ENCODE results near the gene KLHL22. TPM values are rescaled to one million over a fixed set of nuclear protein-coding genes. Genes with fewer than 3 reads are reported as not detected.
A peak's percentile ranks its signal among the peaks of the same experiment; 100 is the strongest.

KLHL22 gene
- total and polyA plus RNA-seq, 2 of the 13 experiments (the other 11 are each of a cell fraction or from before 2014, with no cell fraction given), result 10.9 to 14.8 TPM

GRCh38 chr22:20507253-20508066, 11.9 kb upstream of the KLHL22 start, which contains the start of gene MED15 (continued):
- TF ChIP-seq ZNF343 (CRISPR knock-in tag; IDR thresholded peaks at IDR 0.05) (peak; percentile 91; the same call in 1 of the 2 replicates), ZNF235 (CRISPR knock-in tag; IDR thresholded peaks at IDR 0.05; ENCODE audit: borderline replicate concordance) (peak; percentile 79; the same call in 1 of the 2 replicates), ZMYM2 (CRISPR knock-in tag; IDR thresholded peaks at IDR 0.05) (peak; percentile 48; the same call in 1 of the 2 replicates), DMAP1 (CRISPR knock-in tag; IDR thresholded peaks at IDR 0.05) (peak; percentile 56), ZNF704 (CRISPR knock-in tag; IDR thresholded peaks at IDR 0.05; ENCODE audit: borderline replicate concordance) (peak; percentile 42; the same call in 1 of the 2 replicates), RFXAP (CRISPR knock-in tag; IDR thresholded peaks at IDR 0.05; ENCODE audit: borderline replicate concordance) (0 out of 2 replicates have a peak, but pooled peaks have one; percentile 83), SNAPC2 (CRISPR knock-in tag; IDR thresholded peaks at IDR 0.05) (no peak), CREM (IDR thresholded peaks at IDR 0.05) (peak; percentile 98), CREM (CRISPR knock-in tag; IDR thresholded peaks at IDR 0.05) (no peak), TFE3 (CRISPR knock-in tag; IDR thresholded peaks at IDR 0.05) (peak; percentile 78), SIX1 (CRISPR knock-in tag; IDR thresholded peaks at IDR 0.05; ENCODE audit: borderline replicate concordance) (peak; percentile 26; the same call in 1 of the 2 replicates), TRIM24 (CRISPR knock-in tag; IDR thresholded peaks at IDR 0.05) (no peak), ZSCAN29 (CRISPR knock-in tag; conservative IDR thresholded peaks at IDR 0.05) (peak; percentile 83), PHF21A (CRISPR knock-in tag; IDR thresholded peaks at IDR 0.05) (peak; percentile 59; the same call in 1 of the 2 replicates), ZUFSP (CRISPR knock-in tag; IDR thresholded peaks at IDR 0.05; ENCODE audit: borderline replicate concordance) (0 out of 2 replicates have a peak, but pooled peaks have one; percentile 57), GPN1 (CRISPR knock-in tag; IDR thresholded peaks at IDR 0.05; ENCODE audit: borderline replicate concordance) (no peak), ATRX (CRISPR knock-in tag; IDR thresholded peaks at IDR 0.05; ENCODE audit: borderline replicate concordance) (no peak), BCL6 (CRISPR knock-in tag; IDR thresholded peaks at IDR 0.05) (peak; percentile 56), RFXANK (CRISPR knock-in tag; IDR thresholded peaks at IDR 0.05) (no peak), ZNF781 (CRISPR knock-in tag; IDR thresholded peaks at IDR 0.05; ENCODE audit: borderline replicate concordance, not compliant biosample characterization) (peak; percentile 47), ZFP37 (CRISPR knock-in tag; IDR thresholded peaks at IDR 0.05; ENCODE audit: borderline replicate concordance) (0 out of 2 replicates have a peak, but pooled peaks have one; percentile 54), ZNF264 (CRISPR knock-in tag; IDR thresholded peaks at IDR 0.05) (peak; percentile 73), ZNF263 (CRISPR knock-in tag; IDR thresholded peaks at IDR 0.05) (peak; percentile 84), TBL1XR1 (IDR thresholded peaks at IDR 0.05; ENCODE audit: borderline replicate concordance, low read length, partially characterized antibody) (peak; percentile 56), STAT5B (CRISPR knock-in tag; IDR thresholded peaks at IDR 0.05) (0 out of 2 replicates have a peak, but pooled peaks have one; percentile 66), ZNF234 (CRISPR knock-in tag; conservative IDR thresholded peaks at IDR 0.05) (no peak), NR2C2 (CRISPR knock-in tag; IDR thresholded peaks at IDR 0.05; ENCODE audit: borderline replicate concordance) (peak; percentile 99)

Data from HepG2 (cell line).